Measurements from ENCODE around the gene REXO2. TPM values are rescaled to one million over a fixed set of nuclear protein-coding genes. Genes with fewer than 3 reads are reported as not detected.

The REXO2 gene
- total RNA-seq = 66.4 TPM
- polyA plus RNA-seq (ENCODE audit: insufficient read depth, low read depth, low replicate concordance) = 156 TPM
- long read RNA-seq, donor 1, transcript REXO2-220 (7 exons, 1,158 nt) = major isoform, 24 of 30 reads
- long read RNA-seq, donor 1, partial matches to known transcripts = 0 of 30 reads
- long read RNA-seq, donor 1, other reads (novel, unspliced or antisense) = 0 of 30 reads
- long read RNA-seq, donor 2, transcript REXO2-220 (7 exons, 1,158 nt) = major isoform, 36 of 43 reads
- long read RNA-seq, donor 2, partial matches to known transcripts = 0 of 43 reads
- long read RNA-seq, donor 2, other reads (novel, unspliced or antisense) = 0 of 43 reads
- long read RNA-seq, donor 3, transcript REXO2-220 (7 exons, 1,158 nt) = major isoform, 48 of 63 reads
- long read RNA-seq, donor 3, partial matches to known transcripts = 0 of 63 reads
- long read RNA-seq, donor 3, other reads (novel, unspliced or antisense) = 0 of 63 reads
- long read RNA-seq, donor 4, transcript REXO2-220 (7 exons, 1,158 nt) = major isoform, 34 of 39 reads
- long read RNA-seq, donor 4, partial matches to known transcripts = 0 of 39 reads
- long read RNA-seq, donor 4, other reads (novel, unspliced or antisense) = 0 of 39 reads
- long read RNA-seq, donor 5, partial matches to known transcripts = 0 of 4 reads
- long read RNA-seq, donor 5, other reads (novel, unspliced or antisense) = 0 of 4 reads
- long read RNA-seq, donor 6, transcript REXO2-204 (4 exons, 1,081 nt) = minor isoform, 6 of 113 reads
- long read RNA-seq, donor 6, transcript REXO2-220 (7 exons, 1,158 nt) = major isoform, 62 of 113 reads
- long read RNA-seq, donor 6, partial matches to known transcripts = 34 of 113 reads
- long read RNA-seq, donor 6, other reads (novel, unspliced or antisense) = 0 of 113 reads
- long read RNA-seq, donor 7, transcript REXO2-220 (7 exons, 1,158 nt) = major isoform, 36 of 39 reads
- long read RNA-seq, donor 7, partial matches to known transcripts = 1 of 39 reads
- long read RNA-seq, donor 7, other reads (novel, unspliced or antisense) = 1 of 39 reads
- long read RNA-seq, donor 8, transcript REXO2-220 (7 exons, 1,158 nt) = major isoform, 36 of 42 reads
- long read RNA-seq, donor 8, partial matches to known transcripts = 0 of 42 reads
- long read RNA-seq, donor 8, other reads (novel, unspliced or antisense) = 0 of 42 reads
- long read RNA-seq, donor 9, transcript REXO2-220 (7 exons, 1,158 nt) = major isoform, 23 of 25 reads
- long read RNA-seq, donor 9, partial matches to known transcripts = 0 of 25 reads
- long read RNA-seq, donor 9, other reads (novel, unspliced or antisense) = 0 of 25 reads
- long read RNA-seq, donor 10, transcript REXO2-220 (7 exons, 1,158 nt) = major isoform, 31 of 37 reads
- long read RNA-seq, donor 10, partial matches to known transcripts = 0 of 37 reads
- long read RNA-seq, donor 10, other reads (novel, unspliced or antisense) = 0 of 37 reads

DNA sequence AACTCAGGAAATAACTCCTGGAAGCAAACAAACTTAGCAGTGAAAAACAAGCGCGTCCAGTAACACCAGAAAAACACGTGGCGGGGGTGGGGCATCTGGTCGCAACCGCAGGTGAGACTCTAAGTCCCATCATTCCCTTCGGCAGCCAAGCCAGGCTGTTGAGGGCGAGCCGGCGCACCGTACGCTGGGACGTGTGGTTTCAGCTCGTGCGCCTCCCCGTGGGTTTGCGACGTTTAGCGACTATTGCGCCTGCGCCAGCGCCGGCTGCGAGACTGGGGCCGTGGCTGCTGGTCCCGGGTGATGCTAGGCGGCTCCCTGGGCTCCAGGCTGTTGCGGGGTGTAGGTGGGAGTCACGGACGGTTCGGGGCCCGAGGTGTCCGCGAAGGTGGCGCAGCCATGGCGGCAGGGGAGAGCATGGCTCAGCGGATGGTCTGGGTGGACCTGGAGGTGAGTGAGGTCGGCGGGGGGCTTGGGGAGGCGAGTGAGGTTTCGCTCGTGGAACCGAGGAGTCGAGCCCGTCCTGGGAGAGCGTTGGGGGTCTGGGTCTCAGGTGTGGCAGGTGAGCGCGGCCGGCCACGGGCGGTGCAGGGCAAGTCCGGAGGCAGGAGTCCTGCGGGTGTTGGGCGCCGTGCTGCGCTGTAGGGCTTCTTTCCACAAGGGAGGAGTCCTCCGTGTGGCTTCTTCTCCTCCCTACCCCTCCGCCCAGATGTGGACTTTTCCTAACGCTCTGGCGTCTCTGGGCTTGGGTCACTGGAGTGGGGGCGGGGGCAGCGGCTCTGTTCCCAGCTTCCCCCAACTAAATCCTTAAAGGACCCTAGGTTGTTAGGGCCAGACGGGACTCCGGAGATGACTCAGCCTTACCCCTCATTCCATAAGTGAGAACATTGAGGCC is at the start of gene REXO2:
REXO2 (plus strand) TSS at position 239 of the 892 bp plus-strand sequence; CDS start at position 301, 62 bp downstream.
- Histone ChIP-seq H3K27me3 (ENCODE audit: control insufficient read depth, insufficient read depth, low read length) (no peaks in the 10 kb centered on the region), H3K9ac (ENCODE audit: low read length in 3 of 3) (peak within 1 kb of the TSS; percentile 83 to 96 (median 85)), H3K9me3 (ENCODE audit: control insufficient read depth in 2 of 3, insufficient read depth in 1 of 3, low read length in 3 of 3) (no peaks in the 10 kb centered on the region), H3K27ac (ENCODE audit: low read depth in 2 of 2, low read length in 2 of 2) (peak within 1 kb of the TSS; percentile 71 to 87), H3K4me1 (ENCODE audit: control insufficient read depth in 2 of 3, insufficient read depth in 2 of 3, low read depth in 1 of 3, low read length in 3 of 3) (peaks cover 0 to 25% (median 10%) of the 10 kb centered on the region in 3 donors), H3K4me3 (ENCODE audit: low read length in 3 of 3) (peak within 1 kb of the TSS; percentile 85 to 96 (median 86)), H3K36me3 (ENCODE audit: control insufficient read depth in 2 of 3, insufficient read depth in 3 of 3, low read length in 3 of 3) (no peaks in the 10 kb centered on the region)
- peak; percentile 93 to 98 (median 97) for DNase-seq
- FAIRE-seq = peak; percentile 84
- TF ChIP-seq, protein P1, sequence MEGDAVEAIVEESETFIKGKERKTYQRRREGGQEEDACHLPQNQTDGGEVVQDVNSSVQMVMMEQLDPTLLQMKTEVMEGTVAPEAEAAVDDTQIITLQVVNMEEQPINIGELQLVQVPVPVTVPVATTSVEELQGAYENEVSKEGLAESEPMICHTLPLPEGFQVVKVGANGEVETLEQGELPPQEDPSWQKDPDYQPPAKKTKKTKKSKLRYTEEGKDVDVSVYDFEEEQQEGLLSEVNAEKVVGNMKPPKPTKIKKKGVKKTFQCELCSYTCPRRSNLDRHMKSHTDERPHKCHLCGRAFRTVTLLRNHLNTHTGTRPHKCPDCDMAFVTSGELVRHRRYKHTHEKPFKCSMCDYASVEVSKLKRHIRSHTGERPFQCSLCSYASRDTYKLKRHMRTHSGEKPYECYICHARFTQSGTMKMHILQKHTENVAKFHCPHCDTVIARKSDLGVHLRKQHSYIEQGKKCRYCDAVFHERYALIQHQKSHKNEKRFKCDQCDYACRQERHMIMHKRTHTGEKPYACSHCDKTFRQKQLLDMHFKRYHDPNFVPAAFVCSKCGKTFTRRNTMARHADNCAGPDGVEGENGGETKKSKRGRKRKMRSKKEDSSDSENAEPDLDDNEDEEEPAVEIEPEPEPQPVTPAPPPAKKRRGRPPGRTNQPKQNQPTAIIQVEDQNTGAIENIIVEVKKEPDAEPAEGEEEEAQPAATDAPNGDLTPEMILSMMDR (IDR thresholded peaks at IDR 0.05; ENCODE audit: borderline replicate concordance, extremely low read depth, insufficient read depth) = peak; percentile 15
- intact Hi-C loops (cut with DNase I) = no loop called here

DNA sequence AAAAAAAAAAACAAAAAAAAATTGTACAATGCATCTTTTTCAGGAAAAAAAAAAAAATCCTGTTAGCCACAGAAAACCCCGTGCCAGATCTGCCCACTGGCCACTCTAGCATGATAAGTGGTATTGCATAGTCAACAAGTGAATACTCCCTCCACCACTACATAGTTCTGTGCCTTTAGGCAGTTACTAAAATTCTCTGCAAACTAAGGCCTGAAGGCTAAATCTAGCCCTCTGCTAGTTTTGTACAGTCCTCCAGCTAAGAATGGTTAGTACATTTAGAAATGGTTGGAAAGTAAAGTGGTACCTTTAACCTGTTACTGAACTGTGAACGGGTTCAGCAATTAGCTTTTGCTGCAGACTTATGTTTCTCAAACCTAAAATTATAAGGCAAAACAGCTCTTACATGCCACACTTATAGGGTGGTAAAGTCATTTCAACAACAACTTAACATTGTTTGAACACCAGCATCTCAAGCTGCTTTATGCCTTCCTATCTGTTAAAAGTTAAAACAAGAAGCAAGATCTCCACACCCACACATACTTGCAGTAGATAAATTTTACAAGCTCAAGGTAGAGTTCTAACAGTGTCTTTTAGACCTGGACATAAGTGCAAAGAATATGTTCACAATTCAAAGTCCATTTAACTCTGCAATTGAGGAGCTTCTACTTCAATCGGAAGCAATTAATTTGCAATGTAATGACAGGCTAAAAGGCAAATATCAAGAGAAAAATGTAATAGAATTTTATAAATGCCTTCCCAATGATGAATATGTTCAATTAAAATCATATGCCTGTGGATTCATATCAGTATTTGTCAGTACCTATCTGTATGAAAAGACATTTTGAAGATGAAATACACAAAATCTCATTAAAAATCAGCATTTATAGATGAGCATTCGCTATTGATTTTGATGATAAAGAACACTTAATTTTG is 46.3 kb upstream of the REXO2 start:
- TF ChIP-seq, protein P1 (IDR thresholded peaks at IDR 0.05; ENCODE audit: borderline replicate concordance, extremely low read depth, insufficient read depth) = no peak
- FAIRE-seq (no peak), DNase-seq (no peak)
- H3K36me3 ChIP-seq (ENCODE audit: control insufficient read depth in 2 of 3, insufficient read depth in 3 of 3, low read length in 3 of 3) = no peaks in the 10 kb centered on the region
- no peak overlapping the region for H3K4me3 ChIP-seq (ENCODE audit: low read length in 3 of 3)
- no peaks in the 10 kb centered on the region for H3K9me3 ChIP-seq (ENCODE audit: control insufficient read depth in 2 of 3, insufficient read depth in 1 of 3, low read length in 3 of 3)
- H3K27ac ChIP-seq (ENCODE audit: low read depth in 2 of 2, low read length in 2 of 2) = no peak overlapping the region
- intact Hi-C loops (cut with DNase I) = no loop called here
- no peaks in the 10 kb centered on the region for H3K27me3 ChIP-seq (ENCODE audit: control insufficient read depth, insufficient read depth, low read length)
- peaks cover 0 to 6% (median 3%) of the 10 kb centered on the region in 3 donors for H3K4me1 ChIP-seq (ENCODE audit: control insufficient read depth in 2 of 3, insufficient read depth in 2 of 3, low read depth in 1 of 3, low read length in 3 of 3)
- H3K9ac ChIP-seq (ENCODE audit: low read length in 3 of 3) = no peak overlapping the region
